ENCODE data around the gene BEAN1.

Gene BEAN1

DNA sequence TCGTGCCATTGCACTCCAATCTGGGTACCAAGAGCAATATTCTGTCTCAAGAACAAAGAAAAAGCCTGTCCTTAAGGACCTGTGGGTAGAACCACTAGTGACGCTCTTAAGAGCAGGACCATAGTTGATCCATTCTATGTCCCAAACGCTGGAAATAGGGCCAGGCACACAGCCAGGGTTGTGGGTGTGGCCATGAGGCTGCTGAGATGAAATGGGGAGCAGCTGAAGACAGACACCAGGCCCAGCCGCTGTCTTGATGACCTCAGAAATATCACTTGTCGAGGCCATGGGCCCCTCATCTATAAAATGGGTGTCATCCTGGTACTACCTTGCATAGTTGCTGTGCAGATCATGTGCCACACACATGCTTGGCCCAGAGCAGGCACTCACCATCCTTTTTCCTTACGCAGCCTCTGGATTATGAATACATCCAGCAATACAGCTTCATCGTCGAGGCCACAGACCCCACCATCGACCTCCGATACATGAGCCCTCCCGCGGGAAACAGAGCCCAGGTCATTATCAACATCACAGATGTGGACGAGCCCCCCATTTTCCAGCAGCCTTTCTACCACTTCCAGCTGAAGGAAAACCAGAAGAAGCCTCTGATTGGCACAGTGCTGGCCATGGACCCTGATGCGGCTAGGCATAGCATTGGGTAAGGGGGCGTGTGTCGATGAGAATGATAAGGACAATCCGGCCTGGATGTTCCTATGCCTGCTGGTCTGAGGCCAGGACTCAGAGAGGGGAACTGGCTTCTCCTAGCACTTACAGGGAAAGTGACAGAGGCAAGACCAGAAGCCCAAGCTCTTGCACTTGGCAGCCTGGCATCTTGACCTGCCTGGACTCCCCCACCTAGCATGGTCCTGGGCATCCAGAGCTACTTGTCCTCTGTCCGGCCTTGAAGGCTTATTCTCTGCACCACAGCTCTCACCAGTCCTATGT lies 35.1 kb upstream of the BEAN1 start:
- Histone ChIP-seq H3K27ac (ENCODE audit: extremely low read depth, low read depth, low read length) (no peak overlapping the region), H3K36me3 (ENCODE audit: control insufficient read depth in 2 of 2, insufficient read depth in 1 of 2, low read length in 2 of 2) (no peaks in the 10 kb centered on the region), H3K9me3 (ENCODE audit: control insufficient read depth, insufficient read depth, low read depth, low read length) (no peaks in the 10 kb centered on the region), H3K4me1 (ENCODE audit: control insufficient read depth, insufficient read depth, low read length) (no peaks in the 10 kb centered on the region), H3K4me3 (ENCODE audit: low read depth, low read length) (no peak overlapping the region)
- ChIA-PET CTCF (interaction anchor here (0.7 to 2.5 kb wide), 3 partner anchors 34 to 100 kb away, joined by 3 to 8 read pairs (median 3); no protein-coding TSS in a partner anchor), POLR2A (no interaction called here)
- TF ChIP-seq ZNF791 (tag by site-specific recombination; IDR thresholded peaks at IDR 0.05) (no peak), PRDM1 (tag by site-specific recombination; IDR thresholded peaks at IDR 0.05) (no peak), ZNF391 (tag by site-specific recombination; IDR thresholded peaks at IDR 0.05; ENCODE audit: borderline replicate concordance, low read depth) (no peak), ZNF785 (tag by site-specific recombination; IDR thresholded peaks at IDR 0.05) (no peak), YY2 (tag by site-specific recombination; IDR thresholded peaks at IDR 0.05) (no peak), ZNF23 (tag by site-specific recombination; IDR thresholded peaks at IDR 0.05; ENCODE audit: borderline replicate concordance) (no peak), ZNF202 (tag by site-specific recombination; IDR thresholded peaks at IDR 0.05; ENCODE audit: borderline replicate concordance) (no peak), GLI2 (tag by site-specific recombination; IDR thresholded peaks at IDR 0.05; ENCODE audit: borderline replicate concordance, low read depth) (no peak), ZNF155 (tag by site-specific recombination; IDR thresholded peaks at IDR 0.05) (no peak), ZNF664 (tag by site-specific recombination; IDR thresholded peaks at IDR 0.05) (no peak), ZBTB17 (tag by site-specific recombination; IDR thresholded peaks at IDR 0.05) (no peak), ZNF37A (tag by site-specific recombination; IDR thresholded peaks at IDR 0.05) (no peak)
- TF ChIP-seq, protein P1, sequence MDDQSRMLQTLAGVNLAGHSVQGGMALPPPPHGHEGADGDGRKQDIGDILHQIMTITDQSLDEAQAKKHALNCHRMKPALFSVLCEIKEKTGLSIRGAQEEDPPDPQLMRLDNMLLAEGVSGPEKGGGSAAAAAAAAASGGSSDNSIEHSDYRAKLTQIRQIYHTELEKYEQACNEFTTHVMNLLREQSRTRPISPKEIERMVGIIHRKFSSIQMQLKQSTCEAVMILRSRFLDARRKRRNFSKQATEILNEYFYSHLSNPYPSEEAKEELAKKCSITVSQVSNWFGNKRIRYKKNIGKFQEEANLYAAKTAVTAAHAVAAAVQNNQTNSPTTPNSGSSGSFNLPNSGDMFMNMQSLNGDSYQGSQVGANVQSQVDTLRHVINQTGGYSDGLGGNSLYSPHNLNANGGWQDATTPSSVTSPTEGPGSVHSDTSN (CRISPR knock-in tag; IDR thresholded peaks at IDR 0.05), result no peak
- TF ChIP-seq, protein P2, sequence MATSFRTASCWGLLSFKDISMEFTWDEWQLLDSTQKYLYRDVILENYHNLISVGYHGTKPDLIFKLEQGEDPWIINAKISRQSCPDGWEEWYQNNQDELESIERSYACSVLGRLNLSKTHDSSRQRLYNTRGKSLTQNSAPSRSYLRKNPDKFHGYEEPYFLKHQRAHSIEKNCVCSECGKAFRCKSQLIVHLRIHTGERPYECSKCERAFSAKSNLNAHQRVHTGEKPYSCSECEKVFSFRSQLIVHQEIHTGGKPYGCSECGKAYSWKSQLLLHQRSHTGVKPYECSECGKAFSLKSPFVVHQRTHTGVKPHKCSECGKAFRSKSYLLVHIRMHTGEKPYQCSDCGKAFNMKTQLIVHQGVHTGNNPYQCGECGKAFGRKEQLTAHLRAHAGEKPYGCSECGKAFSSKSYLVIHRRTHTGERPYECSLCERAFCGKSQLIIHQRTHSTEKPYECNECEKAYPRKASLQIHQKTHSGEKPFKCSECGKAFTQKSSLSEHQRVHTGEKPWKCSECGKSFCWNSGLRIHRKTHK (tag by site-specific recombination; IDR thresholded peaks at IDR 0.05), result no peak

DNA sequence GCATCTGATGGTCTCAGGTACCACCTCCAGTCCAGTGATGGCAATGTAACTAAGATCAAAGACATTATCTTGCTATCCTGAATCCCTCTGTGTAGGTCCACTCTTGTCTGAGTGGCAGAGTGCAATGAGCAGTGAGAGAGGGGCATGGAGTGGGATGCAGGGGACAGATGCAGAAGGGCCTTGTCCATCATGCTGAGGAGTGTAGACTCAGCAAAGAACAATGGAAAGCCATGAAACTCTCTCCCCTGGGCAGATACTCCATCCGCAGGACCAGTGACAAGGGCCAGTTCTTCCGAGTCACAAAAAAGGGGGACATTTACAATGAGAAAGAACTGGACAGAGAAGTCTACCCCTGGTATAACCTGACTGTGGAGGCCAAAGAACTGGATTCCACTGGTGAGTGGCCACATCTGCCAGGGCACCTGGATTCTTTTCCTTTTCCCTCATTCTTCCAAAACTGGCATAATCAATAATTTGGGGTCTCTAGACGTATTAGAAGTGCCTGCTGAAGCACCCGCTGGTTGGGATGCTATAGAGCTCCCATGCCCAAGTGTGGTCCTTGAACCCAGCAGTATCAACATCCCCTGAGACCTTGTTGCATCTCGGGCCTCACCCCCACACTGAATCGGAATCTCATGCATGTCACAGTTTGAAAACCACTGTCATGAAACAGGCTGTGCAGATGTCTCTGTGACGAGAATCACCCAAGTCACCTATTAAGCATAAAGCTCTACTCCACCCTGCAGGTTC lies 31.1 kb upstream of the BEAN1 start:
- no peak overlapping the region for H3K4me3 ChIP-seq (ENCODE audit: low read depth, low read length)
- H3K9me3 ChIP-seq (ENCODE audit: control insufficient read depth, insufficient read depth, low read depth, low read length), result no peaks in the 10 kb centered on the region
- peaks cover 7% of the 10 kb centered on the region; the same call in 1 of the 2 replicates for H3K4me1 ChIP-seq (ENCODE audit: control insufficient read depth, insufficient read depth, low read length)
- H3K36me3 ChIP-seq (ENCODE audit: control insufficient read depth in 2 of 2, insufficient read depth in 1 of 2, low read length in 2 of 2), result no peaks in the 10 kb centered on the region
- ChIA-PET CTCF (interaction anchor here (0.5 to 1.2 kb wide), 6 partner anchors 11 to 332 kb away, joined by 3 to 6 read pairs (median 4); no protein-coding TSS in a partner anchor), POLR2A (interaction anchor here (0.7 kb wide), 1 partner anchor 14 kb away, joined by 6 read pairs; no protein-coding TSS in a partner anchor)
- H3K27ac ChIP-seq (ENCODE audit: extremely low read depth, low read depth, low read length), result no peak overlapping the region
- TF ChIP-seq, protein P3, sequence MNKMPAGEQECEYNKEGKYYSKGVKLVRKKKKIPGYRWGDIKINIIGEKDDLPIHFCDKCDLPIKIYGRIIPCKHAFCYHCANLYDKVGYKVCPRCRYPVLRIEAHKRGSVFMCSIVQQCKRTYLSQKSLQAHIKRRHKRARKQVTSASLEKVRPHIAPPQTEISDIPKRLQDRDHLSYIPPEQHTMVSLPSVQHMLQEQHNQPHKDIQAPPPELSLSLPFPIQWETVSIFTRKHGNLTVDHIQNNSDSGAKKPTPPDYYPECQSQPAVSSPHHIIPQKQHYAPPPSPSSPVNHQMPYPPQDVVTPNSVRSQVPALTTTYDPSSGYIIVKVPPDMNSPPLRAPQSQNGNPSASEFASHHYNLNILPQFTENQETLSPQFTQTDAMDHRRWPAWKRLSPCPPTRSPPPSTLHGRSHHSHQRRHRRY (tag by site-specific recombination; IDR thresholded peaks at IDR 0.05), result no peak
- TF ChIP-seq ZNF701 (tag by site-specific recombination; IDR thresholded peaks at IDR 0.05) (no peak), ZNF626 (tag by site-specific recombination; IDR thresholded peaks at IDR 0.05) (no peak), ZNF202 (tag by site-specific recombination; IDR thresholded peaks at IDR 0.05; ENCODE audit: borderline replicate concordance) (no peak), ZNF248 (tag by site-specific recombination; IDR thresholded peaks at IDR 0.05) (no peak), ZFP69B (tag by site-specific recombination; IDR thresholded peaks at IDR 0.05) (no peak), ZBTB48 (tag by site-specific recombination; IDR thresholded peaks at IDR 0.05) (no peak), ZNF585B (tag by site-specific recombination; IDR thresholded peaks at IDR 0.05) (no peak), ZSCAN23 (tag by site-specific recombination; IDR thresholded peaks at IDR 0.05) (no peak), ZNF837 (tag by site-specific recombination; IDR thresholded peaks at IDR 0.05) (no peak)
- TF ChIP-seq, protein P4, sequence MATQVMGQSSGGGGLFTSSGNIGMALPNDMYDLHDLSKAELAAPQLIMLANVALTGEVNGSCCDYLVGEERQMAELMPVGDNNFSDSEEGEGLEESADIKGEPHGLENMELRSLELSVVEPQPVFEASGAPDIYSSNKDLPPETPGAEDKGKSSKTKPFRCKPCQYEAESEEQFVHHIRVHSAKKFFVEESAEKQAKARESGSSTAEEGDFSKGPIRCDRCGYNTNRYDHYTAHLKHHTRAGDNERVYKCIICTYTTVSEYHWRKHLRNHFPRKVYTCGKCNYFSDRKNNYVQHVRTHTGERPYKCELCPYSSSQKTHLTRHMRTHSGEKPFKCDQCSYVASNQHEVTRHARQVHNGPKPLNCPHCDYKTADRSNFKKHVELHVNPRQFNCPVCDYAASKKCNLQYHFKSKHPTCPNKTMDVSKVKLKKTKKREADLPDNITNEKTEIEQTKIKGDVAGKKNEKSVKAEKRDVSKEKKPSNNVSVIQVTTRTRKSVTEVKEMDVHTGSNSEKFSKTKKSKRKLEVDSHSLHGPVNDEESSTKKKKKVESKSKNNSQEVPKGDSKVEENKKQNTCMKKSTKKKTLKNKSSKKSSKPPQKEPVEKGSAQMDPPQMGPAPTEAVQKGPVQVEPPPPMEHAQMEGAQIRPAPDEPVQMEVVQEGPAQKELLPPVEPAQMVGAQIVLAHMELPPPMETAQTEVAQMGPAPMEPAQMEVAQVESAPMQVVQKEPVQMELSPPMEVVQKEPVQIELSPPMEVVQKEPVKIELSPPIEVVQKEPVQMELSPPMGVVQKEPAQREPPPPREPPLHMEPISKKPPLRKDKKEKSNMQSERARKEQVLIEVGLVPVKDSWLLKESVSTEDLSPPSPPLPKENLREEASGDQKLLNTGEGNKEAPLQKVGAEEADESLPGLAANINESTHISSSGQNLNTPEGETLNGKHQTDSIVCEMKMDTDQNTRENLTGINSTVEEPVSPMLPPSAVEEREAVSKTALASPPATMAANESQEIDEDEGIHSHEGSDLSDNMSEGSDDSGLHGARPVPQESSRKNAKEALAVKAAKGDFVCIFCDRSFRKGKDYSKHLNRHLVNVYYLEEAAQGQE (tag by site-specific recombination; IDR thresholded peaks at IDR 0.05), result no peak
- TF ChIP-seq, protein P5, sequence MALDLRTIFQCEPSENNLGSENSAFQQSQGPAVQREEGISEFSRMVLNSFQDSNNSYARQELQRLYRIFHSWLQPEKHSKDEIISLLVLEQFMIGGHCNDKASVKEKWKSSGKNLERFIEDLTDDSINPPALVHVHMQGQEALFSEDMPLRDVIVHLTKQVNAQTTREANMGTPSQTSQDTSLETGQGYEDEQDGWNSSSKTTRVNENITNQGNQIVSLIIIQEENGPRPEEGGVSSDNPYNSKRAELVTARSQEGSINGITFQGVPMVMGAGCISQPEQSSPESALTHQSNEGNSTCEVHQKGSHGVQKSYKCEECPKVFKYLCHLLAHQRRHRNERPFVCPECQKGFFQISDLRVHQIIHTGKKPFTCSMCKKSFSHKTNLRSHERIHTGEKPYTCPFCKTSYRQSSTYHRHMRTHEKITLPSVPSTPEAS (tag by site-specific recombination; IDR thresholded peaks at IDR 0.05), result no peak

All from HEK293 (cell line).